Eye (tissue), 1 donor: ENCODE data around the gene NUMB.

ENCODE experiments used
- DNase-seq: peaks from one replicate; pipeline ENCODE4 v3.0.0-alpha.2; 2015

The NUMB gene

GRCh38 chr14:73458183-73458976 is at the start of gene NUMB:
Gene NUMB (minus strand): TSS chr14:73458546. CDS start chr14:73355751, 102,795 bp downstream.
- DNase-seq = peak; percentile 100

GRCh38 chr14:73503648-73504047 is 45.3 kb upstream of the NUMB start:
- DNase-seq = no peak

GRCh38 chr14:73502017-73502619 is 43.8 kb upstream of the NUMB start:
- DNase-seq = no peak

GRCh38 chr14:73500360-73500759 is 42.0 kb upstream of the NUMB start:
- no peak for DNase-seq

GRCh38 chr14:73494593-73494992 is 36.2 kb upstream of the NUMB start:
- no peak for DNase-seq

- DNase-seq = no peak
These were observed 34.3 kb upstream of the NUMB start for GRCh38 chr14:73492670-73493069.

- no peak for DNase-seq
These were observed 33.8 kb upstream of the NUMB start for GRCh38 chr14:73492043-73492552.

- peak; percentile 79 for DNase-seq
These were observed 33.1 kb upstream of the NUMB start for GRCh38 chr14:73491256-73492042.

- peak; percentile 20 for DNase-seq
These were observed 31.3 kb upstream of the NUMB start for GRCh38 chr14:73489481-73490175.

GRCh38 chr14:73478684-73479083 is 20.3 kb upstream of the NUMB start:
- DNase-seq = no peak

- no peak for DNase-seq
These were observed 19.4 kb upstream of the NUMB start for GRCh38 chr14:73477618-73478266.

GRCh38 chr14:73476451-73476931 is 18.1 kb upstream of the NUMB start:
- peak; percentile 28 for DNase-seq

- DNase-seq = no peak
These were observed 16.6 kb upstream of the NUMB start for GRCh38 chr14:73474952-73475351.

GRCh38 chr14:73472185-73473114 is 14.1 kb upstream of the NUMB start:
- DNase-seq = peak; percentile 87

- no peak for DNase-seq
These were observed 13.3 kb upstream of the NUMB start for GRCh38 chr14:73471582-73472184.

GRCh38 chr14:73468828-73469375 is 10.6 kb upstream of the NUMB start:
- no peak for DNase-seq

- no peak for DNase-seq
These were observed 9.5 kb upstream of the NUMB start for GRCh38 chr14:73467800-73468199.

- DNase-seq = no peak
These were observed 9.0 kb upstream of the NUMB start for GRCh38 chr14:73467377-73467776.

GRCh38 chr14:73466861-73467260 is 8.5 kb upstream of the NUMB start:
- DNase-seq = no peak
